HepG2 (cell line): ENCODE results near the gene TMEM63C. TPM values are rescaled to one million over a fixed set of nuclear protein-coding genes. Genes with fewer than 3 reads are reported as not detected.

Source experiments
- ATAC-seq: fragments of 200-7000 bp; cut with Tn5 transposase; 3 replicates; pipeline ENCODE4 v1.9.1; 2020; ENCODE audit warnings: mild to moderate bottlenecking, moderate library complexity
- BruUV-seq: library from RNA; stranded (reverse); fragments of 400-500 nt; replicated peaks from 2 replicates; lab custom pipeline; 2021; lab: Mats Ljungman, UMichigan
- CTCF ChIA-PET: fragments of 300-600 bp; formaldehyde crosslinking; extraction: SDS; loops from one replicate; lab custom pipeline; 2021; ENCODE audit warnings: low total read pairs, inconsistent platforms, low intra/inter-chr PET ratio; lab: Yijun Ruan, JAX
- POLR2A ChIA-PET: fragments of 350-600 bp; sonication (Branson Sonifier 250); formaldehyde crosslinking; loops from one replicate; lab custom pipeline; 2020; ENCODE audit warnings: antibody characterized with exemption, inconsistent platforms; lab: Yijun Ruan, JAX
- DNase-seq: peaks from one replicate; pipeline ENCODE4 v3.0.0-alpha.2; 2015; ENCODE audit warnings: low spot score
- FAIRE-seq: peaks from 3 replicates; lab custom pipeline; 2011; peaks lifted over from hg19 to GRCh38; lab: Jason Lieb, UNC
- H2AFZ ChIP-seq: one replicate; pipeline ENCODE4 v1.6.1; 2011; ENCODE audit warnings: low read length, inconsistent platforms
- H3K27ac ChIP-seq: fragments of 300-600 bp; 3 replicates; pipeline ENCODE4 v1.8.0; 2011; ENCODE audit warnings: mixed run types, mild to moderate bottlenecking, mixed read lengths, low read length, inconsistent platforms; ENCODE audit not compliant: insufficient read depth; ENCODE audit errors: extremely low read length
- H3K27me3 ChIP-seq, 2 experiments: fragments of 200-600 bp in 1 of 2; 2 replicates in 1 of 2; 3 replicates in 1 of 2; pipeline versions ENCODE4 v1.6.0 to v1.8.0; 2011; ENCODE audit warnings: low read length in 2 of 2, mild to moderate bottlenecking in 2 of 2, moderate library complexity in 2 of 2, inconsistent platforms in 1 of 2; ENCODE audit not compliant: insufficient read depth in 2 of 2, control insufficient read depth in 1 of 2
- H3K36me3 ChIP-seq, 2 experiments: fragments of 200-600 bp in 1 of 2; replicated peaks in 1 of 2; 2 replicates in 1 of 2; 3 replicates in 1 of 2; pipeline versions ENCODE4 v1.5.1 to v1.8.0; 2011; ENCODE audit warnings: low read length in 2 of 2, inconsistent platforms in 1 of 2; ENCODE audit not compliant: insufficient read depth in 2 of 2, control insufficient read depth in 1 of 2
- H3K4me1 ChIP-seq: 2 replicates; pipeline ENCODE4 v1.5.1; 2012; ENCODE audit warnings: low read length, inconsistent platforms; ENCODE audit not compliant: insufficient read depth
- H3K4me2 ChIP-seq: 2 replicates; pipeline ENCODE4 v1.6.0; 2011; ENCODE audit warnings: low read depth, low read length, inconsistent platforms
- H3K4me3 ChIP-seq, 3 experiments: fragments of 200-600 bp in 1 of 3; sonication (generic), shearing (Covaris generic) in 1 of 3; replicated peaks in 1 of 3; 2 replicates each; pipeline ENCODE4 v1.5.1; 2011 to 2016; ENCODE audit warnings: low read length in 3 of 3, inconsistent platforms in 2 of 3, low read depth in 2 of 3, mild to moderate bottlenecking in 2 of 3, control low read depth in 1 of 3, mixed read lengths in 1 of 3; ENCODE audit not compliant: insufficient read depth in 1 of 3
- H3K79me2 ChIP-seq: one replicate; pipeline ENCODE4 v1.6.1; 2011; ENCODE audit warnings: low read length, inconsistent platforms; ENCODE audit not compliant: insufficient read depth
- H3K9ac ChIP-seq: 2 replicates; pipeline ENCODE4 v1.6.0; 2011; ENCODE audit warnings: mild to moderate bottlenecking, low read depth, low read length, inconsistent platforms; ENCODE audit not compliant: insufficient read depth
- H3K9me3 ChIP-seq: 2 replicates; pipeline ENCODE4 v1.5.1; 2012; ENCODE audit warnings: mild to moderate bottlenecking, low read length
- H4K20me1 ChIP-seq: 2 replicates; pipeline ENCODE4 v1.6.0; 2011; ENCODE audit warnings: inconsistent platforms, mild to moderate bottlenecking, low read length, moderate library complexity; ENCODE audit not compliant: insufficient read depth
- ATF3 ChIP-seq: sonication (generic); formaldehyde crosslinking; IDR thresholded peaks from 2 replicates; pipeline ENCODE4 v1.4.0; 2020; ENCODE audit warnings: missing genetic modification reagents
- CEBPG ChIP-seq: IDR thresholded peaks from 2 replicates; pipeline ENCODE4 v1.6.1; 2016
- CREM ChIP-seq, 2 experiments: sonication (generic) in 1 of 2; formaldehyde crosslinking in 1 of 2; IDR thresholded peaks; 2 replicates each; pipeline versions ENCODE4 v1.4.0 to v1.6.1; 2016 to 2020; ENCODE audit warnings: antibody characterized with exemption in 1 of 2, mild to moderate bottlenecking in 1 of 2, missing genetic modification reagents in 1 of 2
- FOSL1 ChIP-seq: sonication (generic); formaldehyde crosslinking; IDR thresholded peaks from 2 replicates; pipeline ENCODE4 v1.9.0; 2021; ENCODE audit warnings: missing genetic modification reagents, borderline replicate concordance
- FOSL2 ChIP-seq: sonication (generic); formaldehyde crosslinking; IDR thresholded peaks from 2 replicates; pipeline ENCODE4 v1.4.0; 2020; ENCODE audit warnings: missing genetic modification reagents
- FOXA3 ChIP-seq: IDR thresholded peaks from 2 replicates; pipeline ENCODE4 v1.6.1; 2016; ENCODE audit warnings: missing genetic modification reagents, missing compliant biosample characterization
- FOXP1 ChIP-seq, 2 experiments: fragments of 450-650 bp in 1 of 2; IDR thresholded peaks; 2 replicates each; pipeline ENCODE4 v1.6.1; 2017 to 2018; ENCODE audit warnings: antibody characterized with exemption in 1 of 2
- GATAD2A ChIP-seq: IDR thresholded peaks from 2 replicates; pipeline ENCODE4 v1.6.1; 2016
- HDAC1 ChIP-seq: sonication (generic); formaldehyde crosslinking; IDR thresholded peaks from 2 replicates; pipeline ENCODE4 v1.5.1; 2020; ENCODE audit warnings: mild to moderate bottlenecking, missing genetic modification reagents
- ISX ChIP-seq: sonication (generic); formaldehyde crosslinking; conservative IDR thresholded peaks from 2 replicates; pipeline ENCODE4 v1.5.0; 2020; ENCODE audit warnings: missing genetic modification reagents
- MEIS1 ChIP-seq: sonication (generic); formaldehyde crosslinking; IDR thresholded peaks from 2 replicates; pipeline ENCODE4 v1.9.0; 2021; ENCODE audit warnings: mild to moderate bottlenecking, missing genetic modification reagents, moderate library complexity, borderline replicate concordance
- PAF1 ChIP-seq: IDR thresholded peaks from 2 replicates; pipeline ENCODE4 v1.6.1; 2016; ENCODE audit warnings: missing genetic modification reagents, missing compliant biosample characterization
- POLR2A ChIP-seq, 2 experiments: IDR thresholded peaks; 2 replicates each; pipeline ENCODE4 v1.6.1; 2011; ENCODE audit warnings: low read depth in 2 of 2, low read length in 2 of 2, mild to moderate bottlenecking in 1 of 2, moderate library complexity in 1 of 2; ENCODE audit not compliant: insufficient read depth in 1 of 2
- RARA ChIP-seq: IDR thresholded peaks from 2 replicates; pipeline ENCODE4 v1.6.1; 2016; ENCODE audit warnings: missing genetic modification reagents, missing compliant biosample characterization
- SAP130 ChIP-seq: IDR thresholded peaks from 2 replicates; pipeline ENCODE4 v1.6.1; 2016; ENCODE audit warnings: low read depth
- SKI ChIP-seq: fragments of 450-650 bp; IDR thresholded peaks from one replicate; pipeline ENCODE4 v1.6.1; 2018; ENCODE audit warnings: mild to moderate bottlenecking; ENCODE audit not compliant: partially characterized antibody
- SOX5 ChIP-seq: IDR thresholded peaks from 2 replicates; pipeline ENCODE4 v1.6.1; 2016; ENCODE audit warnings: borderline replicate concordance
- TBX2 ChIP-seq: sonication (generic); formaldehyde crosslinking; IDR thresholded peaks from 2 replicates; pipeline ENCODE4 v1.5.0; 2020; ENCODE audit warnings: missing genetic modification reagents, mild to moderate bottlenecking, borderline replicate concordance
- ZNF513 ChIP-seq: sonication (generic); formaldehyde crosslinking; conservative IDR thresholded peaks from 2 replicates; pipeline ENCODE4 v1.5.0; 2020; ENCODE audit warnings: missing genetic modification reagents
- ZZZ3 ChIP-seq: sonication (generic); formaldehyde crosslinking; IDR thresholded peaks from 2 replicates; pipeline ENCODE4 v1.4.0; 2020; ENCODE audit warnings: missing genetic modification reagents, mild to moderate bottlenecking, borderline replicate concordance
- WGBS: methylation state at CpG from one replicate; pipeline ENCODE4 v1.1.6; 2017; ENCODE audit warnings: low lambda C conversion rate; 5-methylcytosine and 5-hydroxymethylcytosine counted together
- in situ Hi-C: cut with HindIII; loops from 2 replicates; pipeline ENCODE4 v1.10.0; 2017; ENCODE audit warnings: low pct_unique_long_range_greater_than_20kb; ENCODE audit not compliant: extremely low pct_ligation_motif_present
- intact Hi-C: fragments of 100-400 bp; cut with micrococcal nuclease; formaldehyde crosslinking; loops from one replicate; pipeline ENCODE4 v1.10.0; 2022; ENCODE audit not compliant: unreplicated experiment
- polyA plus RNA-seq, 8 experiments: library from polyadenylated mRNA; depleted of rRNA in 3 of 8; stranded (reverse) in 7 of 8; unstranded in 1 of 8; fragments of >200 nt; fragmentation: Illumina TruSeq in 4 of 8; extraction: Trizol in 4 of 8; gene quantifications; 2 replicates each; pipeline versions ENCODE4 v1.2.1 to v1.2.3, GENCODE V29; 2011 to 2016; ENCODE audit warnings: low read depth in 4 of 8, missing spikeins in 1 of 8, mixed read lengths in 1 of 8; ENCODE audit not compliant: insufficient read depth in 1 of 8
- total RNA-seq, 5 experiments: library from RNA; depleted of rRNA; stranded (reverse); fragments of >200 nt; fragmentation: Illumina TruSeq; extraction: Trizol; gene quantifications; 2 replicates each; pipeline ENCODE4 v1.2.3, GENCODE V29; 2016; ENCODE audit warnings: low read depth in 1 of 5
- TF ChIP-seq, protein P1 (sequence below): sonication (generic); formaldehyde crosslinking; IDR thresholded peaks from 2 replicates; pipeline ENCODE4 v1.8.0; 2022; ENCODE audit warnings: missing genetic modification reagents, mild to moderate bottlenecking, moderate library complexity, borderline replicate concordance

The TMEM63C gene
- total and polyA plus RNA-seq, 2 of the 13 experiments (the other 11 are each of a cell fraction or from before 2014, with no cell fraction given) = 0.17 to 0.27 TPM

GRCh38 chr14:77303417-77304156, 122.0 kb downstream of the TMEM63C start:
- H3K27me3 ChIP-seq = no peaks in the 10 kb centered on the region
- in situ Hi-C loops (loop anchor here (10.0 kb wide), 2 partner anchors 111 to 241 kb away; no protein-coding TSS in a partner anchor), intact Hi-C loops (loop anchor here (1.0 kb wide), 1 partner anchor 17 kb away; the partner anchor contains the start of gene POMT2)
- H3K9ac ChIP-seq = peak overlapping the region; percentile 55; the same call in 1 of the 2 replicates
- ATAC-seq = peak; percentile 74
- peak; percentile 89 for DNase-seq
- ChIA-PET CTCF (interaction anchor here (4.3 kb wide), 1 partner anchor 12 kb away, joined by 54 read pairs; no protein-coding TSS in a partner anchor), POLR2A (interaction anchor here (0.7 to 5.3 kb wide), 5 partner anchors 11 to 156 kb away, joined by 3 to 70 read pairs (median 3); partner anchors contain the start of genes GSTZ1 and POMT2)
- peak overlapping the region; percentile 66 for H3K27ac ChIP-seq
- no peaks in the 10 kb centered on the region for H3K9me3 ChIP-seq
- no TSS peak for BruUV-seq
- no peaks in the 10 kb centered on the region for H4K20me1 ChIP-seq
- H3K4me2 ChIP-seq = peak overlapping the region; percentile 36
- no peaks in the 10 kb centered on the region for H3K79me2 ChIP-seq
- H3K4me3 ChIP-seq = no peak overlapping the region
- H3K4me1 ChIP-seq = peaks cover 56% of the 10 kb centered on the region
- 48% methylated on average over 4 of the region's 4 CpGs for WGBS
- no peak overlapping the region for H2AFZ ChIP-seq
- H3K36me3 ChIP-seq = peaks cover 14 to 27% of the 10 kb centered on the region in 2 experiments
- peak; percentile 39 for FAIRE-seq
- TF ChIP-seq SKI (peak; percentile 61), CREM (IDR thresholded peaks at IDR 0.05) (0 out of 2 replicates have a peak, but pooled peaks have one; percentile 13), CREM (CRISPR knock-in tag; IDR thresholded peaks at IDR 0.05) (no peak), FOXP1 (IDR thresholded peaks at IDR 0.05) (no peak), FOXP1 (CRISPR knock-in tag; IDR thresholded peaks at IDR 0.05) (peak; percentile 90), POLR2A (IDR thresholded peaks at IDR 0.05; ENCODE audit: insufficient read depth in 1 of 2, low read depth in 2 of 2, low read length in 2 of 2) (0 out of 4 replicates have a peak, but pooled peaks of 1 of the 2 experiments have one; percentile 4), ZNF513 (CRISPR knock-in tag) (no peak), ZZZ3 (CRISPR knock-in tag) (no peak), FOSL1 (peak; percentile 57; the same call in 1 of the 2 replicates), FOXA3 (CRISPR knock-in tag) (peak; percentile 75), PAF1 (CRISPR knock-in tag) (no peak), SOX5 (CRISPR knock-in tag) (peak; percentile 45; the same call in 1 of the 2 replicates), ISX (no peak), GATAD2A (CRISPR knock-in tag) (peak; percentile 70), ATF3 (CRISPR knock-in tag) (peak; percentile 76; the same call in 1 of the 2 replicates), HDAC1 (CRISPR knock-in tag) (no peak), TBX2 (CRISPR knock-in tag) (0 out of 2 replicates have a peak, but pooled peaks have one; percentile 5), FOSL2 (CRISPR knock-in tag) (peak; percentile 98), SAP130 (CRISPR knock-in tag) (peak; percentile 72), MEIS1 (CRISPR knock-in tag) (0 out of 2 replicates have a peak, but pooled peaks have one; percentile 12), RARA (peak; percentile 50; the same call in 1 of the 2 replicates), CEBPG (CRISPR knock-in tag) (peak; percentile 58; the same call in 1 of the 2 replicates)
- TF ChIP-seq, protein P1, sequence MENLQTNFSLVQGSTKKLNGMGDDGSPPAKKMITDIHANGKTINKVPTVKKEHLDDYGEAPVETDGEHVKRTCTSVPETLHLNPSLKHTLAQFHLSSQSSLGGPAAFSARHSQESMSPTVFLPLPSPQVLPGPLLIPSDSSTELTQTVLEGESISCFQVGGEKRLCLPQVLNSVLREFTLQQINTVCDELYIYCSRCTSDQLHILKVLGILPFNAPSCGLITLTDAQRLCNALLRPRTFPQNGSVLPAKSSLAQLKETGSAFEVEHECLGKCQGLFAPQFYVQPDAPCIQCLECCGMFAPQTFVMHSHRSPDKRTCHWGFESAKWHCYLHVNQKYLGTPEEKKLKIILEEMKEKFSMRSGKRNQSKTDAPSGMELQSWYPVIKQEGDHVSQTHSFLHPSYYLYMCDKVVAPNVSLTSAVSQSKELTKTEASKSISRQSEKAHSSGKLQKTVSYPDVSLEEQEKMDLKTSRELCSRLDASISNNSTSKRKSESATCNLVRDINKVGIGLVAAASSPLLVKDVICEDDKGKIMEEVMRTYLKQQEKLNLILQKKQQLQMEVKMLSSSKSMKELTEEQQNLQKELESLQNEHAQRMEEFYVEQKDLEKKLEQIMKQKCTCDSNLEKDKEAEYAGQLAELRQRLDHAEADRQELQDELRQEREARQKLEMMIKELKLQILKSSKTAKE (CRISPR knock-in tag) = 0 out of 2 replicates have a peak, but pooled peaks have one; percentile 49
